Brain microvascular endothelial cell (primary cell): Measurements from ENCODE around the gene ALOX15.
"Not testable (repeated sequence)": the region's sequence is repeated elsewhere in the genome, so short reads cannot be mapped to it uniquely, and the experiment has no call there.

Experiments
- DNase-seq: peaks from one replicate; pipeline ENCODE4 v3.0.0-alpha.2; 2020
- H3K27ac ChIP-seq: fragments of 250-450 bp; sonication (Bioruptor Pico); 2 replicates; pipeline ENCODE4 v1.5.1; 2020; ENCODE audit warnings: mild to moderate bottlenecking, moderate library complexity
- H3K27me3 ChIP-seq: fragments of 250-450 bp; sonication (Bioruptor Pico); replicated peaks from 2 replicates; pipeline ENCODE4 v1.5.1; 2020; ENCODE audit warnings: mild to moderate bottlenecking
- H3K36me3 ChIP-seq: fragments of 250-450 bp; sonication (Bioruptor Pico); replicated peaks from 2 replicates; pipeline ENCODE4 v1.5.1; 2020; ENCODE audit warnings: mild to moderate bottlenecking
- H3K4me3 ChIP-seq: 2 replicates; pipeline ENCODE4 v1.5.1; 2011; ENCODE audit warnings: low read depth, mild to moderate bottlenecking, control low read depth, low read length, moderate library complexity
- in situ Hi-C: cut with HindIII; loops from 2 replicates; pipeline ENCODE4 v1.10.0; 2017; ENCODE audit warnings: low sequenced_read_pairs, low pct_ligation_motif_present
- TF ChIP-seq, protein P1 (sequence below): IDR thresholded peaks from 2 replicates; pipeline ENCODE4 v1.5.1; 2011; ENCODE audit warnings: low read depth, mild to moderate bottlenecking, moderate library complexity, low read length, control low read depth, inconsistent platforms; ENCODE audit errors: missing control alignments

Gene ALOX15

DNA sequence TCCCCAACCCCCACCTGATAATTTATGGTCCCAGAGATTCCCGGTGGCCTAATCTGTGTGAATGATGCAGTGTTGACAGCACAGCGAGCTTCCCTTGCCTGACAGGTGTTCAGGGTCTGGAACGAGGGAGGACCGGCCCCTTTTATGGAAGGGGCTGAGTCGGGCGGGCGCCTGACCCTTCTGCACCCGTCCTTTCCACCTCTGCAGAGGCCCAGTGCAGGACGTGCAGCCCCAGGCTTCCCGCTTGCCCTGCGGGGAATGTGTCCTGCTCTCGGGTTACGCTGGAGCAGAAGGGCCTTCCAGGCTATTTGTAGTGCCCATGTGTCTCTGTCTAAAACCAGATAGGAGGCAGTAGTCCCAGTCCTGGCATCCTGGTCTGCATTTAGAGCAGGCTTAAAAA lies 40.9 kb downstream of the ALOX15 start:
- in situ Hi-C loops = no loop called here
- TF ChIP-seq, protein P1, sequence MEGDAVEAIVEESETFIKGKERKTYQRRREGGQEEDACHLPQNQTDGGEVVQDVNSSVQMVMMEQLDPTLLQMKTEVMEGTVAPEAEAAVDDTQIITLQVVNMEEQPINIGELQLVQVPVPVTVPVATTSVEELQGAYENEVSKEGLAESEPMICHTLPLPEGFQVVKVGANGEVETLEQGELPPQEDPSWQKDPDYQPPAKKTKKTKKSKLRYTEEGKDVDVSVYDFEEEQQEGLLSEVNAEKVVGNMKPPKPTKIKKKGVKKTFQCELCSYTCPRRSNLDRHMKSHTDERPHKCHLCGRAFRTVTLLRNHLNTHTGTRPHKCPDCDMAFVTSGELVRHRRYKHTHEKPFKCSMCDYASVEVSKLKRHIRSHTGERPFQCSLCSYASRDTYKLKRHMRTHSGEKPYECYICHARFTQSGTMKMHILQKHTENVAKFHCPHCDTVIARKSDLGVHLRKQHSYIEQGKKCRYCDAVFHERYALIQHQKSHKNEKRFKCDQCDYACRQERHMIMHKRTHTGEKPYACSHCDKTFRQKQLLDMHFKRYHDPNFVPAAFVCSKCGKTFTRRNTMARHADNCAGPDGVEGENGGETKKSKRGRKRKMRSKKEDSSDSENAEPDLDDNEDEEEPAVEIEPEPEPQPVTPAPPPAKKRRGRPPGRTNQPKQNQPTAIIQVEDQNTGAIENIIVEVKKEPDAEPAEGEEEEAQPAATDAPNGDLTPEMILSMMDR = no peak
- no peak overlapping the region for H3K27ac ChIP-seq
- no peaks in the 10 kb centered on the region for H3K36me3 ChIP-seq
- peaks cover 14% of the 10 kb centered on the region for H3K27me3 ChIP-seq
- no peak overlapping the region for H3K4me3 ChIP-seq
- DNase-seq = no peak

DNA sequence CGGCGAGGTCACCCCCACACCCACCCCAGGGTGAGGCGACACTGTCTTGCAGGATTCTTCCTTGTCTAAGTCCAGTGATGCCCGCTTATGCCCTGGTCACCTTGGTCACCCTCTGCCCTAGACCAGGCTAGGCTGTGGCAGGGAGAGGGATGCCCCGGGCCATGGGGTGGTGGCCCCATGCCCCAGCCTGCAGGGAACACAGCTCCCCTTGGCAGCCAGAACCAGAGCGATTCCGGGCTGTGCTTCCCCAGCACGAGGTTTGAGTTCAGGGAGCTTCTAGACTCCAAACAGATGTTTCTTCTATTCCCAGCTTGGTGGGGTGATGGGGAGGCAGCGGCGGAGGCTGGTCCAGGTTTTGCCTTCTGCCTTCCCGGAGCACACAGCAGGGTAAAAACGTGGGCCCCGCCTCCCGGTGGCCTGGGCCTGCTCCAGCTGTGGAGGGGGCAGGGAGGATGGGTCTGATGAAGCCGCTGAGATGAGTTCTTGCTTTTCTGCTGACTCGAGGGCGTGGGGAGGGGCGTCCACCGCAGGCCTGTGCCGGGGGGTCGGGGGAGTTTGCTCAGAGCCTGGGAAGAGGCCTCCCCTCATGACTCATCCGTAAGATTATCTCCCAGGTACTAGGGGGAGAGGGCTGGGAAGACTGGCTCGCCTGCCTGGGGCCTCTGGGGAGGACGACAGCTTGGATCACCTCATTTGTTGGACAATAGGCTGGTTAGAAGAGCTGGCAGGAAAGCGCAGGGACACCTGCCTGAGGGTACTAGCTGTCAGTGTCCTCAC lies 41.8 kb downstream of the ALOX15 start:
- Histone ChIP-seq H3K36me3 (no peaks in the 10 kb centered on the region), H3K4me3 (no peak overlapping the region), H3K27ac (no peak overlapping the region), H3K27me3 (peaks cover 14% of the 10 kb centered on the region)
- TF ChIP-seq, protein P1 = no peak
- in situ Hi-C loops = no loop called here
- DNase-seq = no peak

DNA sequence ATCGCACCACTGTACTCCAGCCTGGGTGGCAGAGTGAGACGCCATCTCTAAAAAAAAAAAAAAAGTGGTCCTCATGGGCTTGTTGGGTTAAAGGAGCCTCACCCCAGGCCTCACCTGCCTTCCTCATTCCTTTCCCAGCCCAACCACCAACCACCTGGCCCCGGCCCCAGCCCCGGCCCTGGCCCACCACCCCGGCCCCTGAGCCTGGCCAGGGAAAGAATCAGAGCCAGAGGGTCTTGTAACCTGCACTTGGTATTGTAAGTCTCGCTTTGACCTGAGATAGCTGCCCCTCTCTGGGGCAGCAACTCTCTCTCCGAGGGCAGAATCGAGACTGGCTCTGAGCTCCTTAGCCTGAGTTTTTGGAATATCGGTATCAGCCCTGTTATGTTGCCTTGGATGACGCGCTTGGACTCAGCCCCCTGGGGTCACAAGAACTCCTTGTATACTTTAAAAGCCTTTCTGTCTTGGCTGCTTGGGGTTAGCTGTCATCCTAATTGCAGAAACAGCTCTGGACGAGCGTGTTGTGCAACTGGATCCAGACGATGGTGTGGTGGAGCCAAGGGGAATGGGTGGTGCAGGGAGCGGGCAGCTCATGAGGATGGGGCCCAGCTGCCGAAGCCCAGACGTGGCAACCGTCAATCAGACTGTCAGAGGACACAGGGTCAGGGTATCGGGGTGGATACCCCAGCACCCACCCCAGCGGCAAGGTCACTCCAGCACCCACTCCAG lies 42.5 kb downstream of the ALOX15 start:
- no peak overlapping the region for H3K27ac ChIP-seq
- no peaks in the 10 kb centered on the region for H3K36me3 ChIP-seq
- TF ChIP-seq, protein P1 = no peak
- H3K4me3 ChIP-seq = no peak overlapping the region
- no peak for DNase-seq
- peaks cover 14% of the 10 kb centered on the region for H3K27me3 ChIP-seq
- in situ Hi-C loops = no loop called here

DNA sequence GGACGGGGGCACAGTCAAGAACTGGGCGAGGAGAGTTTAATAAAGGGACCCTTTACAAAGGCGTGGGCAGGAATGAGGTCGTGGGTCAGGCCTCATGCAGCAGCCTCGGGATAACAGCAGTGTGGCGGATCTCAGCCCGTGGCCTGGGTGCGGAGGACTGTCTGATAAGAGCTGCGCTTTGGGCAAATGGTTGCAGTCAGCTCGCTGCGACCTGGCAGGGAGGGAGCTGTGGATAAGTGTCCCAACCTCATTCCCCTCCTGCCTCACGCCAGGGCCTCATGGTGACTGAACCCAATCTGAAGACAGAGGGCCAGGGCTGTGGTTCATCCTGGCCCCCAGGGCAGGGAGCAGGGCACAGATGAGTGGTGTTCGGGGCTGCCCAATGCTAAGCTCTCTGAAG lies 43.5 kb downstream of the ALOX15 start:
- in situ Hi-C loops = no loop called here

DNA sequence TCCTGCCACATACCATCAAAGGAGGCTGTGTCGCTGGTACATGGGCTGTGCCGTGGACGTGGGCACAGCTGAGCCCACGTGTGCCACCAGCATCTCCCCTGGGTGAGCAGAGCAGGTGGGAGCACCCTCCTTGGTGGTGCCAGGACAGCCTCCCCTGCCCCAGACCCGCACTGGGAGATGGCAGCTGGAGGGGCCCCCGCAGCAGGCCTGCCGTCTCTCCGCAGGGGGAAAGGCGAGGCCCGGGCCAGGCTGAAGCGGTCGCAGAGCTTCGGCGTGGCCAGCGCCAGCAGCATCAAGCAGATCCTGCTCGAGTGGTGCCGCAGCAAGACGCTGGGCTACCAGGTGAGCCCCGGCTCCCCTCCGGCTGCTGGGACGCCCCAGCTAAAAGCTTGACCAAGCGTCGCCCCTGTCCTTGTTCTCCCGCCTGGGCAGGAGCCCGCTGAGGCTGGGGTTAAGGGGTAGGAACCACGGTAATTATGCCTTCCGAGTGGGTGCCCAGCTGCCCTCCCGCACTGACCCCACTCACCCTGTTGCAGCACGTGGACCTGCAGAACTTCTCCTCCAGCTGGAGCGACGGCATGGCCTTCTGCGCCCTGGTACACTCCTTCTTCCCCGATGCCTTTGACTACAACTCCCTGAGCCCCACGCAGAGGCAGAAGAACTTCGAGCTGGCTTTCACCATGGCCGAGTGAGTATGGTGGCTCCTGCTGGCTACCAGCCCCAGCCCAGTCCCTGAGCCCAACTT lies 44.7 kb downstream of the ALOX15 start:
- TF ChIP-seq, protein P1 = no peak
- H3K4me3 ChIP-seq = no peak overlapping the region
- H3K27ac ChIP-seq = no peak overlapping the region
- in situ Hi-C loops = no loop called here
- H3K36me3 ChIP-seq = no peaks in the 10 kb centered on the region
- DNase-seq = no peak
- H3K27me3 ChIP-seq = peaks cover 15% of the 10 kb centered on the region

More for the DNA sequence above, 43.5 kb downstream of the ALOX15 start:
- DNase-seq = no peak
- TF ChIP-seq, protein P1 = no peak
- Histone ChIP-seq H3K27me3 (peaks cover 14% of the 10 kb centered on the region), H3K4me3 (no peak overlapping the region), H3K27ac (no peak overlapping the region), H3K36me3 (no peaks in the 10 kb centered on the region)

DNA sequence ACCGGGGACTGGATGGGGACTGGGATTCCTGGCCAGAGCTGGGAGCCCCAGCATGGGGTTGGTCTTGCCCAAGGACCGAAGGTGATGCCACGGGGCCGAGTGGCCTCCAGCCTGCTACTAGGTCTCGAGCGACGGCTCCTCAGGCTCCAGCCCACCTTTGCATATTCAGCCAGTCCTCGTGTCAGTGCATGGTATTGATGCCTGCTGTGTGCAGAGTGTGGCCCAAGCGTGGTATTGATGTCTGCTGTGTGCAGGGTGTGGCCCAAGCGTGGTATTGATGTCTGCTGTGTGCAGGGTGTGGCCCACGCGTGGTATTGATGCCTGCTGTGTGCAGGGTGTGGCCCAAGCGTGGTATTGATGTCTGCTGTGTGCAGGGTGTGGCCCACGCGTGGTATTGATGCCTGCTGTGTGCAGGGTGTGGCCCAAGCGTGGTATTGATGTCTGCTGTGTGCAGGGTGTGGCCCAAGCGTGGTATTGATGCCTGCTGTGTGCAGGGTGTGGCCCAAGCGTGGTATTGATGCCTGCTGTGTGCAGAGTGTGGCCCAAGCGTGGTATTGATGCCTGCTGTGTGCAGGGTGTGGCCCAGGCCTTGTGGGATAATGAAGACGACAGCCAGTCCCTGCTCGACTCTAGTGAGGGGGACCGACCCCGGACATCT lies 45.7 kb downstream of the ALOX15 start:
- peaks cover 15% of the 10 kb centered on the region for H3K27me3 ChIP-seq
- H3K27ac ChIP-seq, H3K36me3 ChIP-seq, in situ Hi-C loops, H3K4me3 ChIP-seq, DNase-seq: not testable (repeated sequence)
